GM23338 (cell line): ENCODE measurements around the gene RPTOR. TPM values are rescaled to one million over a fixed set of nuclear protein-coding genes. Genes with fewer than 3 reads are reported as not detected.

Source experiments
- ATAC-seq: fragments of 200-7000 bp; cut with Tn5 transposase; 3 replicates; pipeline ENCODE4 v1.9.1; 2020
- DNase-seq: peaks from one replicate; pipeline ENCODE4 v3.0.0-alpha.2; 2015; ENCODE audit warnings: low spot score
- H2AFZ ChIP-seq: fragments of 200-600 bp; sonication (generic); 2 replicates; pipeline ENCODE4 v1.8.0; 2016; ENCODE audit warnings: antibody characterized with exemption, mild to moderate bottlenecking, moderate library complexity
- H3F3A ChIP-seq: fragments of 200-600 bp; sonication (generic); replicated peaks from 2 replicates; pipeline ENCODE4 v1.8.0; 2017; ENCODE audit warnings: antibody characterized with exemption, mixed run types, low read depth
- H3K27ac ChIP-seq: fragments of 200-600 bp; sonication (generic); 2 replicates; pipeline ENCODE4 v1.6.1; 2016; ENCODE audit warnings: low read depth
- H3K27me3 ChIP-seq: fragments of 200-600 bp; sonication (generic); 2 replicates; pipeline ENCODE4 v1.8.0; 2016; ENCODE audit warnings: mild to moderate bottlenecking, mixed run types, moderate library complexity; ENCODE audit not compliant: insufficient read depth
- H3K36me3 ChIP-seq: fragments of 200-600 bp; sonication (generic); 2 replicates; pipeline ENCODE4 v1.8.0; 2016; ENCODE audit warnings: mild to moderate bottlenecking; ENCODE audit not compliant: insufficient read depth
- H3K4me1 ChIP-seq: fragments of 200-600 bp; sonication (generic); 2 replicates; pipeline ENCODE4 v1.8.0; 2016; ENCODE audit warnings: mild to moderate bottlenecking, moderate library complexity; ENCODE audit not compliant: insufficient read depth
- H3K4me2 ChIP-seq: fragments of 200-600 bp; sonication (generic); 2 replicates; pipeline ENCODE4 v1.7.1; 2017; ENCODE audit warnings: mixed run types
- H3K4me3 ChIP-seq: fragments of 200-600 bp; sonication (generic); 2 replicates; pipeline ENCODE4 v1.6.1; 2016; ENCODE audit warnings: mixed run types
- H3K79me2 ChIP-seq: fragments of 200-600 bp; sonication (generic); replicated peaks from 2 replicates; pipeline ENCODE4 v1.8.0; 2017; ENCODE audit warnings: mild to moderate bottlenecking; ENCODE audit not compliant: insufficient read depth
- H3K9me2 ChIP-seq: fragments of 200-600 bp; sonication (generic); 2 replicates; pipeline ENCODE4 v1.8.0; 2017; ENCODE audit not compliant: insufficient read depth
- H4K20me1 ChIP-seq: fragments of 200-600 bp; sonication (generic); replicated peaks from 2 replicates; pipeline ENCODE4 v1.8.0; 2017; ENCODE audit warnings: mild to moderate bottlenecking; ENCODE audit not compliant: insufficient read depth
- H3K27ac Mint-ChIP-seq: 2 replicates; pipeline ENCODE4 v1.8.0; 2020; ENCODE audit warnings: inconsistent platforms, mild to moderate bottlenecking, moderate library complexity, mixed read lengths
- H3K27me3 Mint-ChIP-seq: 3 replicates; pipeline ENCODE4 v1.8.0; 2022; ENCODE audit warnings: low read depth, mild to moderate bottlenecking, moderate library complexity, mixed read lengths, inconsistent platforms; ENCODE audit not compliant: insufficient read depth, poor library complexity
- H3K36me3 Mint-ChIP-seq: 3 replicates; pipeline ENCODE4 v1.8.0; 2021; ENCODE audit warnings: low read depth, mild to moderate bottlenecking, inconsistent platforms, moderate library complexity, mixed read lengths
- H3K4me1 Mint-ChIP-seq: 3 replicates; pipeline ENCODE4 v1.8.0; 2020; ENCODE audit warnings: mild to moderate bottlenecking, inconsistent platforms, mixed read lengths
- H3K4me3 Mint-ChIP-seq: 3 replicates; pipeline ENCODE4 v1.8.0; 2021; ENCODE audit warnings: moderate library complexity, mild to moderate bottlenecking, inconsistent platforms, mixed read lengths
- H3K9me3 Mint-ChIP-seq: 3 replicates; pipeline ENCODE4 v1.8.0; 2020; ENCODE audit warnings: moderate library complexity, mild to moderate bottlenecking, inconsistent platforms, mixed read lengths
- CREB1 ChIP-seq: fragments of 250-450 bp; sonication (Bioruptor Pico); IDR thresholded peaks from 2 replicates; pipeline ENCODE4 v1.5.0; 2020; ENCODE audit warnings: low read depth, mild to moderate bottlenecking, moderate library complexity
- CTCF ChIP-seq, 2 experiments: fragments of 200-600 bp in 1 of 2; sonication (generic) in 1 of 2; conservative IDR thresholded peaks; 2 replicates each; pipeline versions ENCODE4 v1.5.1 to v1.6.1; 2016 to 2017; ENCODE audit warnings: antibody characterized with exemption in 2 of 2, low read depth in 2 of 2, mild to moderate bottlenecking in 2 of 2, moderate library complexity in 1 of 2
- ETS1 ChIP-seq: IDR thresholded peaks from 2 replicates; pipeline ENCODE4 v1.6.1; 2016; ENCODE audit warnings: antibody characterized with exemption
- EZH2 ChIP-seq: fragments of 200-600 bp; sonication (generic); IDR thresholded peaks from one replicate; pipeline ENCODE4 v1.8.0; 2017; ENCODE audit warnings: antibody characterized with exemption, mild to moderate bottlenecking, low read depth; ENCODE audit not compliant: unreplicated experiment
- JUNB ChIP-seq: IDR thresholded peaks from one replicate; pipeline ENCODE4 v1.6.1; 2016; ENCODE audit warnings: antibody characterized with exemption; ENCODE audit not compliant: unreplicated experiment
- REST ChIP-seq: IDR thresholded peaks from one replicate; pipeline ENCODE4 v1.6.1; 2018; ENCODE audit warnings: antibody characterized with exemption; ENCODE audit not compliant: unreplicated experiment
- ZNF114 ChIP-seq: fragments of 250-450 bp; sonication (Bioruptor Pico); IDR thresholded peaks from 2 replicates; pipeline ENCODE4 v1.5.0; 2020; ENCODE audit warnings: mild to moderate bottlenecking, moderate library complexity
- ZNF331 ChIP-seq: fragments of 250-450 bp; sonication (Bioruptor Pico); IDR thresholded peaks from 2 replicates; pipeline ENCODE4 v1.5.0; 2020; ENCODE audit warnings: low read depth, mild to moderate bottlenecking, moderate library complexity
- polyA plus RNA-seq: library from polyadenylated mRNA; unstranded; fragments of >200 nt; fragmentation: Nextera tagmentation; extraction: Ambion mirVana; gene quantifications from 2 replicates; pipeline ENCODE4 v1.2.1, GENCODE V29; 2016
- total RNA-seq: library from RNA; depleted of rRNA; stranded (reverse); fragments of >200 nt; shearing (Covaris generic); gene quantifications from 2 replicates; pipeline ENCODE4 v1.2.3, GENCODE V29; 2014

RPTOR gene
- total and polyA plus RNA-seq, 2 experiments from 2014 or later, result 9.5 to 38.0 TPM

- Mint-ChIP-seq H3K4me3 (no peak overlapping the region), H3K36me3 (peaks cover 25% of the 10 kb centered on the region), H3K4me1 (peaks cover under 1% of the 10 kb centered on the region; the same call in 2 of the 3 replicates), H3K27ac (no peak overlapping the region), H3K9me3 (peaks cover 18% of the 10 kb centered on the region), H3K27me3 (peaks cover 5% of the 10 kb centered on the region)
- DNase-seq, result no peak
- no peak overlapping the region for H3K4me2 ChIP-seq
- H3K79me2 ChIP-seq, result 0 out of 2 replicates have a peak, but pooled peaks cover 3% of the 10 kb centered on the region
- H3K4me1 ChIP-seq, result no peaks in the 10 kb centered on the region
- H3K4me3 ChIP-seq, result no peak overlapping the region
- H2AFZ ChIP-seq, result no peak overlapping the region
- H3K27me3 ChIP-seq, result no peaks in the 10 kb centered on the region
- H4K20me1 ChIP-seq, result peaks cover 3% of the 10 kb centered on the region; the same call in 1 of the 2 replicates
- 0 out of 2 replicates have a peak, but pooled peaks cover 3% of the 10 kb centered on the region for H3F3A ChIP-seq
- H3K36me3 ChIP-seq, result peaks cover 6% of the 10 kb centered on the region; the same call in 1 of the 2 replicates
- H3K27ac ChIP-seq, result no peak overlapping the region
- no peaks in the 10 kb centered on the region for H3K9me2 ChIP-seq
- TF ChIP-seq REST (no peak), ZNF331 (CRISPR knock-in tag) (no peak), CREB1 (CRISPR knock-in tag) (no peak), ZNF114 (CRISPR knock-in tag) (no peak), JUNB (no peak), EZH2 (no peak), CTCF (conservative IDR thresholded peaks at IDR 0.05; ENCODE audit: low read depth in 2 of 2) (no peak), ETS1 (no peak)
- ATAC-seq, result no peak
These were observed 200.5 kb downstream of the RPTOR start for GRCh38 chr17:80745183-80745582.
